ACC112 (cell line): ENCODE measurements around the gene TM9SF4.
"Not testable (repeated sequence)": the region's sequence is repeated elsewhere in the genome, so short reads cannot be mapped to it uniquely, and the experiment has no call there.

Source experiments
- H2AFZ ChIP-seq: fragments of 200-600 bp; sonication (generic); one replicate; pipeline ENCODE4 v1.6.0; 2017; ENCODE audit warnings: antibody characterized with exemption, low read length; ENCODE audit not compliant: unreplicated experiment
- H3K27ac ChIP-seq: fragments of 200-600 bp; sonication (generic); 2 replicates; pipeline ENCODE4 v1.5.1; 2014; ENCODE audit warnings: low read depth, mild to moderate bottlenecking, antibody characterized with exemption, low read length, moderate library complexity
- H3K27me3 ChIP-seq: fragments of 200-600 bp; sonication (generic); 2 replicates; pipeline ENCODE4 v1.6.1; 2014; ENCODE audit warnings: mild to moderate bottlenecking, antibody characterized with exemption, low read length, moderate library complexity, mixed read lengths; ENCODE audit not compliant: insufficient read depth
- H3K36me3 ChIP-seq: fragments of 200-600 bp; sonication (generic); 2 replicates; pipeline ENCODE4 v1.6.1; 2016; ENCODE audit warnings: mild to moderate bottlenecking, antibody characterized with exemption, low read length, moderate library complexity, mixed read lengths; ENCODE audit not compliant: insufficient read depth
- H3K4me1 ChIP-seq: fragments of 200-600 bp; sonication (generic); one replicate; pipeline ENCODE4 v1.6.1; 2016; ENCODE audit warnings: low read length, mixed read lengths; ENCODE audit not compliant: insufficient read depth, unreplicated experiment, control insufficient read depth
- H3K4me3 ChIP-seq: fragments of 200-600 bp; sonication (generic); 2 replicates; pipeline ENCODE4 v1.5.1; 2014; ENCODE audit warnings: mild to moderate bottlenecking, low read depth, low read length
- H3K79me2 ChIP-seq: fragments of 200-600 bp; sonication (generic); one replicate; pipeline ENCODE4 v1.6.0; 2016; ENCODE audit warnings: low read length; ENCODE audit not compliant: control insufficient read depth, unreplicated experiment, insufficient read depth

Gene TM9SF4

DNA sequence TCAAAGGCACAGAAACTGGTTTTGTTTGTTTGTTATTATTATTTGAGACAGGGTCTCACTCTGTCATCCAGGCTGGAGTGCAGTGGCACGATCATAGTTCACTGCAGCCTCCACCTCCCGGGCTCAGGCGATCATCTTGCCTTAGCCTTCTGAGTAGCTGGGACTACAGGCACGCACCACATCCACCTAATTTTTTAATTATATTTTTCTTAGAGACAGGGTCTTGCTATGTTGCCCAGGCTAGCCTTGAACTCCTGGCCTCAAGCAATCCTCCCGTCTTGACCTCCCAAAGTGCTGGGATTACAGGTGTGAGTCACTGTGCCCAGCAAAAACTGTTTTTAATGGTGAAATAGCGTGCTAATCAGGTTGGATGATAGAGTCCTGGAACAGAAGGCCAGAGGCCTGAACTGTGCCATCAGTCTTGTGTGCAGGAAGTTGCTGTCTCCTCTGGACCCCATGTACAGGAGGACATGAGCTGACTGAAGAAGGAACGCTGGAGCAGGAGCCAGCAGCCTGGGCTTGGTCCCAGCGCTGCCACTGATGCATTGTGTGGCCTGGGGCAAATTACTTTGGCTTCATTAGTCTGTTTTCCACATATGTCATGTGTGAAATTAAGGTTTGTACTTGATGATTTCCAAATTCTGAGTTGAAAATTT lies 4.9 kb downstream of the TM9SF4 start:
- no peaks in the 10 kb centered on the region for H3K36me3 ChIP-seq
- H3K4me1 ChIP-seq = peaks cover 17% of the 10 kb centered on the region
- H2AFZ ChIP-seq = no peak overlapping the region
- no peaks in the 10 kb centered on the region for H3K27me3 ChIP-seq
- H3K27ac ChIP-seq = no peak overlapping the region
- no peak overlapping the region for H3K4me3 ChIP-seq
- H3K79me2 ChIP-seq = peaks cover 76% of the 10 kb centered on the region

- H3K79me2 ChIP-seq = peaks cover 70% of the 10 kb centered on the region
- H3K27ac ChIP-seq = no peak overlapping the region
- peaks cover 17% of the 10 kb centered on the region for H3K4me1 ChIP-seq
- H3K36me3 ChIP-seq = no peaks in the 10 kb centered on the region
- H3K4me3 ChIP-seq = no peak overlapping the region
- no peak overlapping the region for H2AFZ ChIP-seq
- H3K27me3 ChIP-seq = no peaks in the 10 kb centered on the region
These were observed 5.8 kb downstream of the TM9SF4 start for GRCh38 chr20:32115211-32115767.

DNA sequence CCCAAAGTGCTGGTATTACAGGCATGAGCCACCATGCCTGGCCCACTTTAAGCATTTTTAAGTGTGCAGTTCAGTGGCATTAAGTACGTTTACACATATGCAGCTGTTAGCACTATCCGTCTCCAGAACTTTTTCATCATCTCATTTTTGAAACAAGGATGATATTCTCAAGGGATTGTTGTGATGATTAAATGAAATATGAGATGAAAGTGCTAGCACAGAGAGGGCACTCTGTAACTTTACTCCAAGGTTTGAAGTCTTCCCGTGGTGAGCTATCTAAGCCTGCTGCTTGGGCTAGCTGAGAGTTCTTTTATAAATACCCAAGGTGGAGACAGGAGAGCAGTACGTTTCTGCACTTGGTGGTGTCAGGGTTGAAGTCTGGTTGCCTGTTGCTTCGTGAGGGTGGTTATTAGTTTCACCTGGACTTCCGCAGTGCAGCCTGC lies 6.6 kb downstream of the TM9SF4 start:
- Histone ChIP-seq H2AFZ (no peak overlapping the region), H3K36me3 (no peaks in the 10 kb centered on the region), H3K79me2 (peaks cover 62% of the 10 kb centered on the region), H3K27me3 (no peaks in the 10 kb centered on the region), H3K4me1 (peaks cover 9% of the 10 kb centered on the region), H3K27ac (no peak overlapping the region), H3K4me3 (no peak overlapping the region)

- not testable (repeated sequence) for H3K4me3 ChIP-seq, H2AFZ ChIP-seq, H3K27me3 ChIP-seq, H3K27ac ChIP-seq, H3K4me1 ChIP-seq, H3K36me3 ChIP-seq
- H3K79me2 ChIP-seq = peaks cover 55% of the 10 kb centered on the region
These were observed 7.3 kb downstream of the TM9SF4 start for GRCh38 chr20:32116796-32117195.

DNA sequence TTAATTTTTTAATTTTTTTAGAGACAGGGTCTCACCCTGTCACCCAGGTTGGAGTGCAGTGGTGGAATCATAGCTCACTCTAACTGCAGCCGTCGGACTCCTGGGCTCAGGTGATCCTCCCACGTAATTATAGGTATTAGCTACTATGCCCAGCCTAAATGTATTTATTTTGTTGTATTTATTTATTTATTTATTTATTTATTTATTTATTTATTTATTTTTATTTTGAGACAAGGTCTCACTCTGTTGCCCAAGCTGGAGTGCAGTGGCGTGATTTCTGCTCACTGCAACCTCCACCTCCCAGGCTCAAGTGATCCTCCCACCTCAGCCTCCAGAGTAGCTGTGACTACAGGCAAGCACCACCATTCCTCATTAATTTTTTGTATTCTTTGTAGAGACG lies 8.9 kb downstream of the TM9SF4 start:
- H3K4me1 ChIP-seq, H3K27ac ChIP-seq, H3K36me3 ChIP-seq, H2AFZ ChIP-seq, H3K4me3 ChIP-seq, H3K27me3 ChIP-seq: not testable (repeated sequence)
- peaks cover 40% of the 10 kb centered on the region for H3K79me2 ChIP-seq

GRCh38 chr20:32119734-32120133 lies 10.2 kb downstream of the TM9SF4 start:
- H3K79me2 ChIP-seq = peaks cover 28% of the 10 kb centered on the region
- peaks cover 6% of the 10 kb centered on the region for H3K4me1 ChIP-seq
- H3K27me3 ChIP-seq = no peaks in the 10 kb centered on the region
- H3K36me3 ChIP-seq = no peaks in the 10 kb centered on the region
- H3K4me3 ChIP-seq = no peak overlapping the region
- H3K27ac ChIP-seq = no peak overlapping the region
- no peak overlapping the region for H2AFZ ChIP-seq

DNA sequence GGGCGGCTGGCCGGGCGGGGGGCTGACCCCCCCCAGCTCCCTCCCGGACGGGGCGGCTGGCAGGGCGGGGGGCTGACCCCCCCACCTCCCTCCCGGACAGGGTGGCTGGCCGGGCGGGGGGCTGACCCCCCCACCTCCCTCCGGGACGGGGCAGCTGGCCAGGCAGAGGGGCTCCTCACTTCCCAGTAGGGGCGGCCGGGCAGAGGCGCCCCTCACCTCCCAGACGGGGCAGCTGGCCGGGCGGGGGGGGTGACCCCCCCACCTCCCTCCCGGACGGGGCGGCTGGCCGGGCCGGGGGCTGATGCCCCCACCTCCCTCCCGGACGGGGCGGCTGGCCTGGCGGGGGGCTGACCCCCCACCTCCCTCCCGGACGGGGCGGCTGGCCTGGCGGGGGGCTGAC lies 12.4 kb downstream of the TM9SF4 start:
- not testable (repeated sequence) for H2AFZ ChIP-seq, H3K4me3 ChIP-seq, H3K27ac ChIP-seq, H3K36me3 ChIP-seq, H3K4me1 ChIP-seq, H3K27me3 ChIP-seq
- H3K79me2 ChIP-seq = peaks cover 13% of the 10 kb centered on the region

- peaks cover 7% of the 10 kb centered on the region for H3K79me2 ChIP-seq
- H3K27me3 ChIP-seq = no peaks in the 10 kb centered on the region
- H2AFZ ChIP-seq = no peak overlapping the region
- no peak overlapping the region for H3K4me3 ChIP-seq
- no peaks in the 10 kb centered on the region for H3K36me3 ChIP-seq
- H3K27ac ChIP-seq = no peak overlapping the region
- no peaks in the 10 kb centered on the region for H3K4me1 ChIP-seq
These were observed 13.6 kb downstream of the TM9SF4 start for GRCh38 chr20:32123088-32123487.

GRCh38 chr20:32124916-32125454 lies 15.5 kb downstream of the TM9SF4 start:
- H3K4me1 ChIP-seq = no peaks in the 10 kb centered on the region
- no peaks in the 10 kb centered on the region for H3K27me3 ChIP-seq
- no peak overlapping the region for H3K4me3 ChIP-seq
- no peaks in the 10 kb centered on the region for H3K36me3 ChIP-seq
- H2AFZ ChIP-seq = no peak overlapping the region
- H3K79me2 ChIP-seq = peaks cover 4% of the 10 kb centered on the region
- H3K27ac ChIP-seq = no peak overlapping the region

DNA sequence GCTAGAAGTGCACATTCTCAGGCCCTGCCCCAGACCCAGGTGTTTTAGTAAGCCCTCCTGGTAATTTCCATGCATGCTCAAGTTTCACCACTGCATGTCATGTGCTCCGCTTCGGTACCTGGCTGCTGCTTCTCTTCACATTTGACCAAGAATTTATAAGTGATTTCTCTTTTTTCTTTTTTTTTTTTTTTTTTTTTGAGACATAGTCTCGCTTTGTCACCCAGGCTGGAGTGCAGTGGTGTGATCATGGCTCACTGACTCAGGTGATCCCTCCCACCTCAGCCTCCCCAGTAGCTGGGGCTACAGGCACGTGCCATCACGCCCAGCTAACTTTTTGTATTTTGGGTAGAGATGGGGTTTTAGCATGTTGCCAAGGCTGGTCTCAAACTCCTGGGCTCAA lies 16.0 kb downstream of the TM9SF4 start:
- no peaks in the 10 kb centered on the region for H3K36me3 ChIP-seq
- no peaks in the 10 kb centered on the region for H3K4me1 ChIP-seq
- H3K27me3 ChIP-seq = no peaks in the 10 kb centered on the region
- no peak overlapping the region for H2AFZ ChIP-seq
- H3K4me3 ChIP-seq = no peak overlapping the region
- peaks cover 8% of the 10 kb centered on the region for H3K79me2 ChIP-seq
- H3K27ac ChIP-seq = no peak overlapping the region

DNA sequence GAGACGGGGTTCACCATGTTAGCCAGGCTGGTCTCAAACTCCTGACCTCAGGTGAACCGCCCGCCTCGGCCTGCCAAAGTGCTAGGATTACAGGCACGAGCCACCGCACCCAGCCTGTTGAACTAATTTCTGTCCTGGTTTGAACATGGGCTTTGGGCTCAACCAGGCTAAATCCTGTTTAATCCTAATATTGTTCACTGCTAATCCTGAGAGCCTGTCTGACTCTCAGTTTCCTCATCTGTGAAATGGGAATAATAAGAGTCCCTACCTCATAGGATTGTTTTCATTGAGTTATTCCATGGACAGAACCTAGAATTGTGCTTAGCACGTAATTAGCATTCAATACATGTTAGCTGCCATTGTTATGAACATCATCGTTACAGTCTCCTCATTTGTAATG lies 17.4 kb downstream of the TM9SF4 start:
- Histone ChIP-seq H3K79me2 (peaks cover 16% of the 10 kb centered on the region), H3K36me3 (no peaks in the 10 kb centered on the region), H3K4me3 (no peak overlapping the region), H3K27me3 (no peaks in the 10 kb centered on the region), H2AFZ (no peak overlapping the region), H3K27ac (no peak overlapping the region), H3K4me1 (no peaks in the 10 kb centered on the region)
